DMS153 treated with DMSO at 0.1 percent for 48 hours (cell line): ENCODE measurements around the gene OTOGL.
A peak's percentile ranks its signal among the peaks of the same experiment; 100 is the strongest.

Experiments
- DNase-seq: peaks from one replicate; lab custom pipeline; 2025; ENCODE audit not compliant: unreplicated experiment; lab: John Stamatoyannopoulos, UW

Gene OTOGL

DNA sequence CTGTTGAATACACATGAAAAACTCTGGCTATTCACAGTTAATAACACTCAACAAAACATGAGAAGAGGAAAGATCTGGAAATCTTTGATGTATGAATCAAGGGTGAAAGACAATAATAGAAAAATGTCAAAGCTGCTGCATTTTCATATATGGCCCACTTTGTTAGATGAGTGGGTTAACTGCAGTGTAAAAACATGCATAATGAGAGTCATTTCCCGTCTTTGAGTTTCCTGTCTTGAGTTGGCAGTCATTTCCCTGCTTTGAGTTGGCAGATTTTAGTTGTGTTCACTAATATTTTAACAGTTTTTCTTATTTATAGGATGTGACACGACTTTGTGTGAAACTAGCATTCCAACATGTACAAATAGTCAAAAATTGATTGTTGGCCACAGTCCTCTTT, 256.8 kb downstream of the OTOGL start:
- DNase-seq: no peak

DNA sequence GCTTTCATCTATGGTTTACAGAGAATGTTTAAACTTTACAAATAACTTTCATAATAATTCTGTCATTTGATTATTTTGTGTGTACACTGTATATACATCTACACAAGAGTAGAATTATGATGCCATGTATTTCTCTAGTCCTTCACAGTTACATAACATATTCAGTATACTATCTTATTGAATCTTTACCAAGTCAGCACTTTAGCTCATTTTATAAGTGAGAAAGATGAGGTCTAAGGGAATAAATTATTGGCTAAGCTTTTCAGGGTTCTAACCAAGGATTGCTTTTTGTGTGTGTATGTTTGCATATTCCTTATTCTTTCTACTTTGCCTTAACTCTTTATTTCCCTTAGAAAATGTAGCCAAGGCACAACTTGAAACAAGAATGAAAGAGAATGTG, 260.4 kb downstream of the OTOGL start:
- DNase-seq: no peak

DNA sequence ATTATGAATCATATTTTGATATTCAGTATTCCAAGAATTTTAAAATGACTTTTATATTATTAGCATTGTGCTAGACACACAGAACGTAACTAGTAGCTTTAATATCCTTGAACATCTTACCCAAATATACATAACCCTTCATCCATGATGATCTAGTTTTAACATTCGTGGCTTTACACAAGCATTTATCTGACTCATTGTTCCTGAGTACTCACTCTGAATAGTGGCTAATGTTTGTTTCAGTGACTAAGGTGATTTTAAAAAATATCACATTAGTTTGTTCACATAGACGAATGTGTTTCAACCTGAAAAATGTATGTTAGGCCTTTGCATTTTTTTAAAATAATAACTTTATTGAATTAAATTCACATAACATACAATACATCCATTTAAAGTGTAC, 264.7 kb downstream of the OTOGL start:
- no peak for DNase-seq

DNA sequence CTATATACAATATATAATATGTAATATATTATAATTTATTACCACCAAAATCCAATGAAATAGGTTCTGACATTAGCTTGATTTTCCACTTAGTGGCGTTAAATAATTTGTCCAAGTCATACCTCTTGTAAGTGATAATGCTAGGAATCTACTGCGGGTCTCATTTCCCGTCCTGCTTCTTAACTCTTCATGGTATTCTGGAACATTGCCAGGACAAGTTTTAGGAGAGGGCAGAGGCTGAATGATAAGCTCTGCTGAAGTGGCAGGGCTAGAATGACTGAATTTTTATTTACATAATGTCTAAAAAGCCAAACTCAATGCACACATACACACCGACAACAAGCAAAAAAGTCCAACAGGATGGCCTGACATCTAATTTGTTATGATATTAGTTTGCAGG, 274.3 kb downstream of the OTOGL start:
- DNase-seq: peak; percentile 56

DNA sequence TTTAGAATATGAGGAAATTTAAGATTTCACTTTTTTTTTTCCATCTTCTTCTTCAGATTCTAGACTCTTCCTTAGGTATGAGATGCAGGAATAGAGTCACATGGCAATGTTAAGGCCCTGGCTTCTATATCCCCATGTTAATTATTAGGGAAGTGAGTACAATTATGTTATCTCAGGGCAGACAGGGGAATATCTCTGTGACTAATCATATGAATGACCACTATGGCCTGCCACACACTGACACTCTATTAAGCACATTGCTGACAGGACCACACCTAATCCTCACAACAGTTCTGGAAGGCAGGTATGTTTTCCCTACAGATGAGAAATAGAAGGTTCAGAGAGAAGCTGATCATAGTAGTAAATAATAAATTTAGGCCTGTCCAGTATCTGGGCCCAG, 275.3 kb downstream of the OTOGL start:
- no peak for DNase-seq

DNA sequence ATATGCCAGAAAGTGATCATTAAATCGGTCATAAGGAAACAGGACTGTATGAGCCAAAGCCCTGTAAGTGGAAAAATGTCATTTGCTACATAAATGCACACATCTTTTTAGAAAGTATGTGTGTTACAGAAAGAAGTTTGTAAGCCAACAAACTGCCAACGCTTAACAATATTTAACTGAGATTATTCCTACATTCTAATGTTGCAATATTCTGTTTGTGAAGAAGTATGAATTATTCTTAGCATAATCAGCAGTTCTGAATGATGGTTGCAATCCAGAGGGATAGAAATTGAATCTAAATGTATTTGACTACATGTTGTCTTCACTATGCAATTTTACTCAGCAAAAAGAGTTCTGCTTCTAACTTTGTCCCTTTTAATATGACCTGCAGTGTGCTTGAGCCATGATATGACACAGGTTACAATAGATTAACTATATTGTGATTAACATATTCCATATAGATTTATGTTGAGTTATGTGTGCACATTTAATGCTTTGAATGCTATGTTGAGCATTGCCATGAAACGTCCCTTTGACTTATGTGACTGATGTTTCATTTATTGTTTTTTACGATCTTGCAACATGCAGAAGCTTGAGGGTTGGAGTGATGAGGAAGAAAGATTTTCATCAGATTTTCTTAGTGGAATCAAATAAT, 277.9 kb downstream of the OTOGL start:
- DNase-seq: no peak

DNA sequence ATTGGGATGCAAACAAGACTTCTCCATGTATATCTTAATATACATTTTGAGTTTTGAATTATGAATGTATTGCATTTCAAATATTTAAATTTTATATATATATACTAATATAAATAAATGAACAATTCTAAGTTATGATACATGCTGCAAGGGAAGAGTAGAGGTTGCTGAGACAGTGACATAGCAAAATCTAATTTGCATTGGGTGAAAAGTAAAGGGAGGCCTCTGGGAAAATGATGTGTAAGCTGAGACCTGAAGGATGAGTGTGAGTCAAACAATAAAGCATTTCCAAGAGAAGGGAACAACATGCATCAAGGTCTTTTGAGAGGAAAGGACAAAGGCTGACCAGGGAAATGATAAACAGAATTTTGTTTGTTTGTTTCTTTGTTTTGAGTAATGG, 281.8 kb downstream of the OTOGL start:
- no peak for DNase-seq

DNA sequence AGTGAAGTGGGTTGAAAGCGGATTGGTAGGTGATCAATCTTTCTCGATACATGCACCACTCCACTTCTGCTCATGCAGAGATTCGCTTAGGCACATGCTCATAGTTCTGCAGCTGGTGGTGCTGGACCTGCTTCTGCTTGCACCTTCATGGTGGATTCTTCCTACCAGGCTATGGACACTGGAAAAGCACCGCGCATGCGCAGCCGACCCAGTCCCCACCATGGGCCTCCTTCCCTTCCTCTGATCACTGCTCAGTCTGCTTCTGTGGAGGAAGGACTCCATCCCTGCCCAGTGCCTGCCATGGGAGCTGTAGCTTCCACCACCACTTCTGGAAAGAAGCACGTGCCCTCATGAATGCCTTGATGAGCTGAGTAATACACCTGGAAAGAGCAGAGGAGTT, 282.9 kb downstream of the OTOGL start:
- DNase-seq: no peak

DNA sequence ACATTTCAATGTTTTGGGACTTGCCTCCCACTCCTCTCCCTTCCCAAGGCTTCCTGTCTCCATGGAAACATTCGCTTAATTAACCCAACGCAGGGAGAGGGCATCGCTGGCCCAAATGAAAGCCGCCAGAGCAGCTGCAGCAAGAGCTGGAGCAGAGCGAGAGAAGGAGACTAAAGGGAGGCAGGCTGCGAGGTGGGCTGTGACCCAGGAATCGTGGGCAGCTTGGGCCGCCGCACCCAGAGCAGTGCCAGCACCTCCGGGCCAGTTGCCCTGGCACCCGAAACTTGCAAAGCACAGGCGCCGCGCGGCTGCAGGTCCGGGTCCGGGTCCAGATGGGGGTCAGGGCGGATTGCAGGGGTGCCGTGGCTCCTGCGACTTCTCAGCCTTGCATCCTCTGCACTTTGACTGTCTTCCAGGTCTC, 301.2 kb downstream of the OTOGL start:
- DNase-seq: no peak

DNA sequence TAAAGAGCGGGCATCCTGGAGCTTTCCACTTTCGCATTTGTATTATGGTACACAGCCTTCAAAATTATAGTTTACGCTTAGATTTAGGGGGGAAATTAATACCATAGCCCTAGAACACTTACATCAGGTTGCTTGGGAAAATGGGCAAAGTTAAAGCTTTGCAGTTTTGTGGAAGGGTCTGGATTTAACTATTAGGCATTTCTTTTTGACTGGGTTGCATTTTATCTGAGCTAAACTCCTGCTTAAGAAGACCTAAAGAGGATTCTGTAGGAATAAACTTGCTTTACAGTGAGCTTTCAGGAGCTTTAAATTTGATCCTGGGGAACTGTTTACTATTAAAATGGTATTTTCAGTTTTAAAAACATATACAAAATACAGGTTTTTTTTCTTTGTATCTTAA, 301.9 kb downstream of the OTOGL start:
- no peak for DNase-seq

DNA sequence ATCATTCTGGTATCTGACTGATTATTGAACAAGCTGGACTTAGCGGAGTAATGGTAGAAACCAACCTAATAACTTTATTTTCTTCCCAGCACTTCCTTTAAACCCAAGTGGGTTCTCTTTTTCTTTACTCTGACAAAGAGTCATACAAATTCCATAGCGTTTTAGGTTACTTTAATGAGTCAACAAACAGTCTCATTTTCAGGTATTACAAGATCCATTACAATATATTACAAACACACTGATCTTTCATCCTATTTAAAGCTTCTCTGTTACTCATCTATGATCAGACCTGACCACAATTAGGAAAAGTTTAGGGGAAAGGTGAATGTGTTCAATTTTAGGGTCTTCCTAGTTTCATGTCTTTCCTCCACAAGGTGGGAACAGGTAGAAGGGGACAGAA, 305.3 kb downstream of the OTOGL start:
- DNase-seq: no peak

DNA sequence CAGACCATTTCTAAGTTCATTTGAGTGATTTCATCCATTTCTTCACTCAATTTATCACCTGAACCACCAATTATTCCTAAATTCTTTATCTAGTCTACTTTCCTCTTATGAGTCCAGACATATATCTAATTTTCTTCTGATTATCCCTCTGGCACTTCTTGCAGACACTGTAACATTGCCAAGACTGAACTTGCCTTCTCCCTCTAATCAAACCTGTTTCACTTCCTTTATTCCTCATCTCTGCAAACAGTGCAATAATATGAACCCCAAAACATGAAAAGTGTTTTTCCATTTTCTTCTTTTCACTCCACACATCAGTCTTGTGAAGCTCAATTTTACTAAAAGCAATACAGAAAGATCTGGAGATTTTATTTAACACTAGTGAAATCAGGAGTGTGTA, 306.9 kb downstream of the OTOGL start:
- no peak for DNase-seq

DNA sequence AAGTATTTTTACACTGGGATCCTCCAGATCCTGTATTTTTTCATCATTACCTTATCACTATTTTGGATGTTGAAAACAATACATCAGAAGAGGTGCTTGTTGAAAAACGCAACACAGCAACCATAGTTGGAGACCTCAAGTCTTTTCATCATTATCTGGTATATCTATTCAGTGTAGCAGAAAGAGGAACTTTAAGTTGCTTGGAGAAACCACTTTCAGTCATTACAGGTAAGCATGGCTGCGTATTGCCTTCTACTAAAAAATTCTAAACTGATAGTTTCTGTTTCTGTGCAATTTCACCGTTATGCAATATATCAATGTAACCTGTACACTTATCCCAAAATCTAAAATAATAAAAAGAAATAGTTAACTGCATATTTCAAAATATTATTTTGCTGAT, 312.4 kb downstream of the OTOGL start:
- DNase-seq: no peak

DNA sequence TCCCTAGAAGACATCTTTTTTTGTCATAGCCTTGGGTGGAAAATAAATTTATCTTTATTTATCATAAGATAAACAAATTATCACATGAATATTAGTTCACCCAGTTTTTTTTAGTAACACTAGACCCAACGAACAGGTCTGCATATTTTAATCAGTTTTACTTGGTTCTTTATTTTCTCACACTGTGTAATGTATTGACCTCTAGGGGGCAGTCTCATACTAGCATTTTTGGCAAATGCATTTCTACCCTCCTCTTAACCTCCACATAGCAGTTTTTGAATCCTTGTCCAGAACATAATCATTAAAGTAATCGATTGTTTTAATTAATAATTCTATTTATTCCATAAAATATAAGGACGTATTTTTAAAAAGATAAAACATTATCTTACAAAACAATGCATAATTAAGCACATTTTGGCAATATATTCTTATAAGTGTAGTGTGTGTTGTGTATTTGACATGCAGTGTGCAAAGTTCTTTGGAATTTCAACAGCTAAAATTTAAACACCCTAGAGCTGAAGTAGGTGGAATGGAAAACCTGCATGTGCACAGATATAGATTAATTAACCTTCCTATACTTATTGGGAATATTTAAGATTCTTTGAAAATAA, 313.1 kb downstream of the OTOGL start:
- DNase-seq: peak; percentile 68

DNA sequence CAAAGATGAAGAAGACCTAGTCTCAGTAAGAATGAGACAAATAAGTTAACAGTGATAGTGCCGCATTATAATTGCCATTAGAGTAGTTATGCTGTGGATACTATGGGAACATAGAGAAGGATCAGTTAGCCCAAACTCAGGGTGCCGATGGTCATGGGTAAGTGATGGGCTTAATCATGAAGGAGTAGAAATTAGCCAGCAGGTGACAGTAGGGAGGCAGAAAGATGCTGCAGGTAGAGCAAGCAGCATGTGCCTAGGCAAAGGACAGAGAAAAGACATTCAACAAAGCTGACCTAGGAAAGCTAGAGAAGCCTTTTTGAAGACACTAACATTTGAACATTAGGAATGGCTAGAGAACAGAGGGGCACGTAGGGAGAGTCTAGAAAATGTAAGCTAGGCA, 314.1 kb downstream of the OTOGL start:
- no peak for DNase-seq

DNA sequence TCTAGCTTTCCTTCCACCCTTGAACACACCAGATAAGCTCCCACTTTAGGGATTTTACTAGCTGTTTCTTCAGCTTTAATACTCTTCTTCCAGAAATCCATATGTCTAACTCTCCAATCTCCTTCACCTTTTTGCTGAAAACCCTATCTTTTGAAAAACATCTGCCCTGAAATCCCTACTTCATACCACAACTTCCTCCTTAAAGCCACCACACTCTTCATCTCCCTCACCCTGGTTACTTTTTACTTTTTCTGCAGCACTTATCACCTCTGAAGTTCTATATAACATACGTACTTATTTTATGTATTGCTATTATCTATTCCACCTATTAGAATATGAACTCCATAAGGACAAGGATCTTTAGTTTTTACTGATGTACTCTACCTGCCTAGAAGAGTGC, 316.1 kb downstream of the OTOGL start:
- no peak for DNase-seq

DNA sequence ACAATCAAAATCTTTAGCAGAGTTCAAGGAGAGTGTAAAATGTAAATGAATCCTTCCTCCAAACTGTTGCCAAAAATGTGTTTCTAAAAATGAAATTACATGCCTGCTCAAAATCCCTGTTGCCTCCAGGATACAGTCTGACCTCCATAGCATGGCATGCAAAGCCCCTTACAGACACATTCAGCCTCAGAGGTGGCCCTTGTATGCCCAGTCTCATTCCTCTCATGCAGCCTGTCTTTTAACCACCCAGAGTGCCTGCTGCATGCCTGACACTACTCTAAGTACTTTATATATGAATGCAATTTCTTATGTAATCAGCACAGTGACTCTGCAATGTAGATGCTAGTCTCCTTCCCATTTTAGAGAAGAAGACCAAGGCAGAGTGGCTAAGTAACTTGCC, 320.3 kb downstream of the OTOGL start:
- DNase-seq: no peak

DNA sequence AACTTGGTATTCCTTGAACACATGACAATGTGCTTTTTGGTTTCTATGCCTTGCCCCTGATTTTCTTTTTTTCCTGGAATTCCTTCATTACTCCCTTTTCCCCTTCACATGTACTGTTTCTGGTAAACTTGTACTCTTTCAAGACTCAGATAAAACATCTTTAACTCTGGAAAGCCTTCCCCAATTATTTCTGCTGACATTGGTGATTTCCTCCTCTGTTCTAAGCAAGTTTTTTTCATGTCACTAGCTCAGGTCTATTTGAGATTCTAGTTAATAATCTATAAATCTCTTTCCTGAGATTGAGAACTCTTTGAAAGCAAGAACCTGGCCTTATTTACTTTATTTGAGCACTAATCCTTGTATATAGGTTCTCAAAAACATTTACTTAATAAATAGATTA, 320.7 kb downstream of the OTOGL start:
- no peak for DNase-seq

DNA sequence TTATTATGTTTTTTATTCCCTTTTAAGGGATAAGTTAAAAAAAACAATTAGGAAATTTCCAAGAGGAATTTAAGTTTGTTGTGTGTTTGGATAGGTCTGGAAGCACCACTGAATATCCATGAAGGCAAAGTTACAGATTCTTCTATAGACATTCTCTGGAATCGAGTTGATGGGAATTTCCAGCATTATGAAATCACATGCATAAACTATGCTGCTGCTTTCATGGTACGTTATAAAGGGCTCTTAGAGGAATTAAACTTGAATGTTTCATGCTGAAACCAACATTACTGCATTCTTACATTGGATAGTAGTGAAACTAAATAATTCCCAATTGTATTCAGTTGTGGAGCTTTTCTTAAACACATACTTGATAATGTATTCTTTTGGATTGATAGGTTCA, 323.2 kb downstream of the OTOGL start:
- DNase-seq: no peak
